GM18867 (cell line): ENCODE data around the gene PBLD.
A peak's percentile ranks its signal among the peaks of the same experiment; 100 is the strongest.
"Not testable (repeated sequence)": the region's sequence is repeated elsewhere in the genome, so short reads cannot be mapped to it uniquely, and the experiment has no call there.

ENCODE experiments used
- ATAC-seq: cut with Tn5 transposase; IDR thresholded peaks from one replicate; pipeline ENCODE4 v1.9.1; 2021; ENCODE audit warnings: mild to moderate bottlenecking, moderate library complexity; ENCODE audit not compliant: unreplicated experiment

The PBLD gene

DNA sequence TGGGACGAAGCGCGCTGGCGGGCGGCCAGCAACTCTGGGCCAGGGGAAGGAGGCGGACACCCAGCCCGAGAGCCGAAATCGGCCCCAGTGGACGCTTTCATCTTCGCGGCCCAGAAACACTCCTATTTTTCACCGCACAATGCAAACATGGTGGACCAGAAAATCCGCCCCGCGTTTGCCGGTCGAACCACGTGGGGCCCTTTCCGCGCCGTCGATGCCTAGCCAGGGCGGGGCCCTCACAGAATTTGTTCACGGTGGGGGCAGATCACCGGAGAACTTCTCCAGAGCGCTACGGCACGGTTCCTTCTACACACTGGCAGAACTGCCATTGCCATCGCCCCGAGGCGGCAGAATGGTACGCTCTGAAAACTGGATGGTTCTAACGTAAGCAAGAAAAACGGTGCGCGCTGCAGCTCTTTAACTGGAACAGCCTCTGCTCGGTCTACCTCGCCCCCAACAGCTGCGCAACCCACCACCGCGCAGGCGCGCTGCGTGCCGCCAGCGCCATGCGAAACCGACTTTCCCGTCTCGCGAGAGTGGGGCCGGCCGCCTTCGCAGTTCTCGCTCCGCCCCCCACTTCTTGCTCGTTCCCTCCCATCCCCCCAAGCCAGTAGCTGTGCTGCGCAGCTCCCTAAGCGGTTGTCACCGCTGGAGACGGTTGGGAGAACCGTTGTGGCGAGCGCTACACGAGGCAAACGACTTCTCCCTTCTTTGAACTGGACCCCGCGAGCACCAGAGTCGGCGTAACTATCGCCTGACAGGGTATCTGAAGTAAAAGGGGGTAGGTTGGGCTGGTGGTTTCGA is 1.1 kb downstream of the PBLD start, which contains the start of gene HNRNPH3:
Gene HNRNPH3, plus strand, starts transcription at position 610 of the 804 bp plus-strand sequence. CDS start 5,158 bp downstream, outside the sequence.
- peak; percentile 79 for ATAC-seq

- ATAC-seq, result no peak
These were observed 1.8 kb downstream of the PBLD start for GRCh38 chr10:68330852-68331454.

DNA sequence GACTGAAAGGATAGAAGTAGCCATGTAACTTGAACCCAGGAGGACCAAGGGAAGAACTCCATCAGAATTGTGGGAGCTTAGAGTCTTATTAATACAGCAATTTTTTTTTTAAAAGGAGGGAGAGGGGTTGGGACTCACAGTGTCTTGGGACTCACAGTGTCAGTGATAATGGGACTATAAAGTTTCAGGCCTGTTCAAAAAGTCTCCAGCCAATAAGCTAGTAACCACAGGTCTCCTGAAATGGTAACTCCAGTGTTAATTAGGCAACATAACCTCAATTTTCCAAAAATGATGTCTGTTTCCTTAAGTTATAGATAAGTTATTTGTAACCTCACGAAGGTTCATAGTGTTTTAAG is 3.2 kb downstream of the PBLD start:
- no peak for ATAC-seq

DNA sequence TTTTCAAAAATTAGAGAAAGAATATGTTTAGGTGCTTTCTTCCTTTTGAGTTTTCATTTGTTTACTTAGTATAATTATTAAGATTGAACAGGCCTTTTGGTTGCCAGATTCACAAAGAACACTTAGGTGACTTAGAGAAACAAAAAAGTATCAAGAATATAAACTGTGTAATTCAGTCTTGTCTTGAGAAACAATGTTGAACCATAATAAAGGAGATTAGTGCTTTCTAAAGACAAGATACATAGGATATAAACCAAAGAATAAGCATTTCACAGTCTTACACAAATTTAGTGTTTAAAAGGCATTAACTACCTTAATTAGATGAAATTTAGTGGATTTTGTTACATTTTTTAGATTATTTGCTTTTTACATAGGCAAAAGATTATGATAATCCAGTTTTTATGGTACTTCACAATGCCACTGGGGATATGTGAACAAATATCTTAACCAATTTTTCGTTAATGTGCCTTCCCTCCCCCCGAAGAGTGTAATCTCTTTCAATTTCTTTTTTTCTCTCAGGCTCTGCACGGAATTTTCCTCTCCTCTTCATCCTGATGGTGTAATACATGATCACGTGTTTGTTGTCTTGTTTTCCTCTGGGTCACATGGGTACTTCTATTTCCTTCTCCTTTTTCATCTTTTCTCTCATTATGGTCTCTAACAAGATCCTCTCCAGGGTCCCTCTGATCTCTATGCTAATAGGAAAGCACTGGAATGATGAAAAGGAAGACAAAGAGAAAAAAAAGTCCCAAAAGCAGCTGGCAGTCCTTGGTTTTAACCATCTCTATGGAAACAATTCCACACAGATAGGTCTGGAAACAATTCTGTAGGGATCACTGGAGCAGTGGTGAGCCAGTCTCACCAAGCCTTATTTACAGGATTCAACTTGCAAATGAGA is 4.6 kb downstream of the PBLD start:
- ATAC-seq, result no peak

GRCh38 chr10:68324396-68324795 is 8.3 kb downstream of the PBLD start:
- not testable (repeated sequence) for ATAC-seq

DNA sequence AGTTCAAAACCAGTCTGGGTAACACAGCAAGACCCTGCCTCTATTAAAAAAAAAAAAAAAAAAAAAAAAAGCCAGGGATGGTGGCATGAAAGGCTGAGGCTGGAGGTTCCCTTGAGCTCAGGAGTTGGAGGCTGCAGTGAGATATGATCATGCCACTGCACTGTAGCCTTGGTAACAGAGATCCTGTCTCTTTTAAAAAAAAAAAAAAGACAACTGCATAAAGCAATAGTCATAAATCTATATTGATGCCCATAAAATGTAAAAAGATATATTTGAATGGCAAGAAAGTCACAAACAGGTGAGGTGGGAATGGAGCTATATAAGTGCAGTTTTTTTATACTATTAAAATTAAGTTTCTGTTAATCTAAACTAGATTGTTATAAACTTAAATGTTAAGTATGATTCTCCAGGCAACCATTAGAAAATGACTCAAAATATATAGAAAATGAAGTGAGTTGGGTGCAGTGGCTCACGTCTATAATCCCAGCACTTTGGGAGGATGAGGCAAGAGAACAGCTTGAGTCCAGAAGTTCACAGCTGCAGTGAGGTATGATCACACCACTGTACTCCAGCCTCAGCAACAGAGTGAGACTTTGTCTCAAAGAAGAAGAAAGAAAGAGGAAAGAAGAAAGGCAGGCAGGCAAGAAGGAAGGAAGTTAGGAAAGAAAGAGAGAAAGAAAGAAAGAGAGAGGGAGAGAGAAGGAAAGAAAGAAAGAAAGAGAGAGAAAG is 14.2 kb downstream of the PBLD start:
- no peak for ATAC-seq

- ATAC-seq, result no peak
These were observed 17.1 kb downstream of the PBLD start for GRCh38 chr10:68315582-68315981.

GRCh38 chr10:68314930-68315329 is 17.8 kb downstream of the PBLD start:
- not testable (repeated sequence) for ATAC-seq

GRCh38 chr10:68310531-68310930 is 22.2 kb downstream of the PBLD start:
- no peak for ATAC-seq

- ATAC-seq, result no peak
These were observed 26.9 kb downstream of the PBLD start for GRCh38 chr10:68305854-68306253.

- ATAC-seq, result no peak
These were observed 28.8 kb downstream of the PBLD start for GRCh38 chr10:68303849-68304412.

DNA sequence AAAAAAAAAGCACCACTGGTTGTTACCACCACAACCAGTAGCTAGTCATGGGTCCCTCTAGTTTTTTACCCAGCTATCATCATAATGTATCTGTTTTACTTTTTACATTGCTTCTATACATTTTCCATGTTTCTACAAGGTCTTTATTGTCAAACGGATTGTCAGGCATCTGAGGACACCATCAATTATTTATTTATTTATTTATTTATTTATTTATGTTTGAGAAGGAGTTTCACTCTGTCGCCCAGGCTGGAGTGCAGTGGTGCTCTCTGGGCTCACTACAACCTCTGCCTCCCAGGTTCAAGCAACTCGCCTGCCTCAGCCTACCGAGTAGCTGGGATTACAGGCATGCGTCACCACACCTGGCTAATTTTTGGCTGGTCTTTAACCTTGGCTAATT is 29.9 kb downstream of the PBLD start:
- no peak for ATAC-seq

- peak; percentile 8 for ATAC-seq
These were observed 30.3 kb downstream of the PBLD start for GRCh38 chr10:68302503-68302823.

DNA sequence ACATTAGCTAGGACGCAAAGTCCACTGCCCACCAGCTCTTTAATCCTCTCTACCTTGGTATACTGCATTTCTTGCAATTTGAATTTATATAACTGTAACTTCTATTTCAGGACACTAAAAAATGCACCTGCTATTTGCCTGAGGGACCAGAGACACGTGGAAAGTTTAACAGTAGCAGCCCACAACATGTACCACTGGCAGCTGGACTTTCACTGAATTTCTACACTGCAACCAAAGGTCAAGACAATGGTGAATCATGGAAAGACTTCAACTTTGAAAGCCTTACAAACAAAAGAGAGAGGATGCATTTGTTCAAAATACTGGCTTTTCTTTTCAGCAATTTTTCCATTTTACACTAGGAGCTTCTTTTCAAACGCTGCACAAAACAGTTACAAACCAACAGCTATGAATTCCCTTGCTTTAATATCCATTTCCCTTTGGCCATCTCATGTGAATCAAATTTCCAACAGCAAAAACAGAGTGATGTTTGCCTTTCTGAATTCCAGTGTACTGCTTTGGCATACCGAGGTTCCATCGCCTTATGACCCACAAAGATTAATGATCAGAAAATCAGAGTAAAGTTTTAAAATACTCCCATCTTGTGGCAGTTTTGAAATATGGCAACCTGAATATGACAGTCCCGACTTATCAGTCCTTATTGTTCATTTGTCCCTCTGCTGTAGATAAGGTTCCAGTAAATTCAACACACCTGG is 30.8 kb downstream of the PBLD start:
- ATAC-seq, result peak; percentile 72

DNA sequence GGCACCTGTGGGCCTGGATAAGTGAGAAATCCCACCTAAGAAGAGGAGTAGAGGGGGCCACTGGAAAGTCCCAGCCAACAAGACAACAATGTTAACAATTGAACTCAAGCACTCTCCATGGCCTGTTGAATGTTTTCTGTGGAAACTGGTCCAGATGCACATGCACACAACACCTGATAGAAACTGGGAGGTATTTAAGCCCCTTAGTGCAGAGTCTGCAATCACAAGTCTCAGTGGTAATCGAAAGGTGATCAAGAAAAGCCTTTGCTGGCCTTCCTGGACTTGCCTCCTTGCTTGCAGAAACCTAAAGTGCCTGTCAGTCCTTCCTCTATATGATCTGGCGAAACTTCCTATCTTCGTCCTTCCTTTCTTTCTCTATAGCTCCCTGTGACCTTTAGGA is 31.4 kb downstream of the PBLD start:
- ATAC-seq, result no peak

DNA sequence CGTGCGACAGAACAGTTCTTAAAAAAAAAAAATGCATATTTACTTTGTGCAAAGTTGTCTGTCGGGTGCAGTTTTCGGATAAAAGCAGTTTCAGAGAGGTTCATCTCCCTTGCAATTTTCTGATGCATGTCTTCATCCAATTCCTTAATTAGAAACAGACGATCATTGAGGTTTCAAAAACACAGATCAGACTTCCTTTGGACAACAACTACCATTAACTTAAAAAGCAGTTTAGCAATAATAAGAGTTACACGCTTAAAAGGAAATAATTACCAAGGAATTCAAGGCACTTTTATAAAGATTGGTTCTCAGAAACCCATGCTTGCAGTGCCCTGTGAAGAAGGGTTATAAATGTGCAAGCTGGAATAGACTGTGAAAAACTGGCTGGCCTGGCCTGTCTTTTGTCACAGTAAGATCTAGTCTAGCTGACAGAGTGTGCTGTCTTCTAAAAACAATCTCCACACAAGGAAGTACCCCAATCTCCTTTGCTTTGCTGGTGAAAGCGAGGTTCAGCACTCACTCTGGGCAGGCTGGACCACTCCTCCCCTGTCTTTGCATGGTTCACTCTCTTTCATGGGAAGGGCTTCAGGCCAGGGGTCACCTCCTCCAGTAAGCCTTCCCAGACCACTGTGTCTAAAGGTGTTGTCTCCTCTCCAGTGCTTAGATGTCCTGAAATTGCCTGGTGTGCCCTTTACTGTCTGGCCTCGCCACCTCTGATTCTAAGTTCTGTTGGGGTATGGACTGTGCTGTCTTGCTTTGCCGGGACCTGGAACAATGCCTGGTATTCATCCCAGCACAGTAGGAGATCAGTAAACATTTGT is 35.7 kb downstream of the PBLD start:
- no peak for ATAC-seq

- no peak for ATAC-seq
These were observed 42.0 kb downstream of the PBLD start for GRCh38 chr10:68290736-68291135.

GRCh38 chr10:68288717-68289116 is 44.0 kb downstream of the PBLD start:
- ATAC-seq, result no peak
